ENCODE results near the gene SPO11.
"Not testable (repeated sequence)": the region's sequence is repeated elsewhere in the genome, so short reads cannot be mapped to it uniquely, and the experiment has no call there.

SPO11 gene

DNA sequence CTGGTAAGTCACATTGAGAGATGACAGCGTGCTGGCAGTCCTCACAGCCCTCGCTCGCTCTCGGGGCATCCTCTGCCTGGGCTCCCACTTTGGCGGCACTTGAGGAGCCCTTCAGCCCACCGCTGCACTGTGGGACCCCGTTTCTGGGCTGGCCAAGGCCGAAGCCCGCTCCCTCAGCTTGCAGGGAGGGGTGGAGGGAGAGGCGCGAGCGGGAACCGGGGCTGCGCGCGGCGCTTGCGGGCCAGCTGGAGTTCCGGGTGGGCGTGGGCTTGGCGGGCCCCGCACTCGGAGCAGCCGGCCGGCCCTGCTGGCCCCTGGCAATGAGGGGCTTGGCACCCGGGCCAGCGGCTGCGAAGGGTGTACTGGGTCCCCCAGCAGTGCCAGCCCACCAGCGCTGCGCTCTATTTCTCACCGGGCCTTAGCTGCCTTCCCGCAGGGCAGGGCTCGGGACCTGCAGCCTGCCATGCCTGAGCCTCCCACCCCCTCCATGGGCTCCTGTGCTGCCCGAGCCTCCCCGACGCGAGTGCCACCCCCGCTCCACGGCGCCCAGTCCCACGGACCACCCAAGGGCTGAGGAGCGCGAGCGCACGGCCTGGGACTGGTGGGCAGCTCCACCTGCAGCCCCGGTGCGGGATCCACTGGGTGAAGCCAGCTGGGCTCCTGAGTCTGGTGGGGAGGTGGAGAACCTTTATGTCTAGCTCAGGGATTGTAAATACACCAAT is 18.8 kb downstream of the SPO11 start:
- H3K27me3 ChIP-seq (ENCODE audit: control insufficient read depth in 1 of 2, insufficient read depth in 1 of 2, low read length in 2 of 2); H2BK12ac ChIP-seq (ENCODE audit: low read length in 2 of 2); H4K91ac ChIP-seq (ENCODE audit: low read length); H3K14ac ChIP-seq (ENCODE audit: low read length in 2 of 2); H3K23ac ChIP-seq (ENCODE audit: low read length in 2 of 2); H2BK120ac ChIP-seq (ENCODE audit: low read depth, low read length); H3K4ac ChIP-seq (ENCODE audit: low read depth in 1 of 2, low read length in 2 of 2); H4K8ac ChIP-seq (ENCODE audit: low read length); H3K36me3 ChIP-seq (ENCODE audit: control insufficient read depth in 1 of 2, insufficient read depth in 2 of 2, low read depth in 1 of 2, low read length in 2 of 2); DNase-seq; H3K18ac ChIP-seq (ENCODE audit: low read depth in 1 of 2, low read length in 2 of 2); H3K79me1 ChIP-seq (replicated peaks; ENCODE audit: low read length, poor library complexity, severe bottlenecking); H2AFZ ChIP-seq (ENCODE audit: low read depth, low read length); H2BK5ac ChIP-seq (ENCODE audit: low read depth, low read length, poor library complexity, severe bottlenecking); H2AK5ac ChIP-seq (ENCODE audit: low read length, severe bottlenecking); H3K4me2 ChIP-seq (ENCODE audit: low read length, poor library complexity, severe bottlenecking); H3K27ac ChIP-seq (ENCODE audit: low read length, poor library complexity, severe bottlenecking); H3K9ac ChIP-seq (ENCODE audit: low read length); H3K4me3 ChIP-seq (ENCODE audit: insufficient read depth in 1 of 2, low read depth in 1 of 2, low read length in 2 of 2); H3K9me3 ChIP-seq (ENCODE audit: control insufficient read depth, low read length); H3K4me1 ChIP-seq (ENCODE audit: control insufficient read depth, insufficient read depth, low read depth, low read length); H2BK15ac ChIP-seq (ENCODE audit: low read depth, poor library complexity, severe bottlenecking): not testable (repeated sequence)
- 90% methylated on average over 29 of the region's 47 CpGs for WGBS

DNA sequence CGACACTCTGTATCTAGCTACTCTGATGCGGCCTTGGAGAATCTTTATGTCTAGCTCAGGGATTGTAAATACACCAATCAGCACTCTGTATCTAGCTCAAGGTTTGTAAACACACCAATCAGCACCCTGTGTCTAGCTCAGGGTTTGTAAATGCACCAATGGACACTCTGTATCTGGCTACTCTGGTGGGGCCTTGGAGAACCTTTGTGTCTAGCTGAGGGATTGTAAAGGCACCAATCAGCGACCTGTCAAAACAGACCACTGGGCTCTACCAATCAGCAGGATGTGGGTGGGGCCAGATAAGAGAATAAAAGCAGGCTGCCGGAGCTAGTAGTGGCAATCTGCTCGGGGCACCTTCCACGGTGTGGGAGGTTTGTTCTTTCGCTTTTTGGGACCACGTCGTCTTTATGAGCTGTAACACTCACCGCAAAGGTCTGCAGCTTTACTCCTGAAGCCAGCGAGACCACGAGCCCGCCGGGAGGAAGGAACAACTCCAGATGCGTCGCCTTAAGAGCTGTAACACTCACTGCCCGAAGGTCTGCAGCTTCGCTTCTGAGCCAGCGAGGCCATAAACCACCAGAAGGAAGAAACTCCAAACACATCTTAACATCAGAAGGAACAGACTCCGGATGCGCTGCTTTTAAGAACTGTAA is 19.4 kb downstream of the SPO11 start:
- H3K79me1 ChIP-seq (replicated peaks; ENCODE audit: low read length, poor library complexity, severe bottlenecking); H2AK5ac ChIP-seq (ENCODE audit: low read length, severe bottlenecking); H3K27me3 ChIP-seq (ENCODE audit: control insufficient read depth in 1 of 2, insufficient read depth in 1 of 2, low read length in 2 of 2); H2BK12ac ChIP-seq (ENCODE audit: low read length in 2 of 2); H4K91ac ChIP-seq (ENCODE audit: low read length); H3K4ac ChIP-seq (ENCODE audit: low read depth in 1 of 2, low read length in 2 of 2); H2BK15ac ChIP-seq (ENCODE audit: low read depth, poor library complexity, severe bottlenecking); H4K8ac ChIP-seq (ENCODE audit: low read length); H3K36me3 ChIP-seq (ENCODE audit: control insufficient read depth in 1 of 2, insufficient read depth in 2 of 2, low read depth in 1 of 2, low read length in 2 of 2); H3K9me3 ChIP-seq (ENCODE audit: control insufficient read depth, low read length); H2BK5ac ChIP-seq (ENCODE audit: low read depth, low read length, poor library complexity, severe bottlenecking); H2BK120ac ChIP-seq (ENCODE audit: low read depth, low read length); H3K4me3 ChIP-seq (ENCODE audit: insufficient read depth in 1 of 2, low read depth in 1 of 2, low read length in 2 of 2); H3K23ac ChIP-seq (ENCODE audit: low read length in 2 of 2); H2AFZ ChIP-seq (ENCODE audit: low read depth, low read length); H3K9ac ChIP-seq (ENCODE audit: low read length); H3K27ac ChIP-seq (ENCODE audit: low read length, poor library complexity, severe bottlenecking); H3K14ac ChIP-seq (ENCODE audit: low read length in 2 of 2); H3K18ac ChIP-seq (ENCODE audit: low read depth in 1 of 2, low read length in 2 of 2); DNase-seq; H3K4me1 ChIP-seq (ENCODE audit: control insufficient read depth, insufficient read depth, low read depth, low read length); H3K4me2 ChIP-seq (ENCODE audit: low read length, poor library complexity, severe bottlenecking): not testable (repeated sequence)
- 95% methylated on average over 19 of the region's 21 CpGs for WGBS

DNA sequence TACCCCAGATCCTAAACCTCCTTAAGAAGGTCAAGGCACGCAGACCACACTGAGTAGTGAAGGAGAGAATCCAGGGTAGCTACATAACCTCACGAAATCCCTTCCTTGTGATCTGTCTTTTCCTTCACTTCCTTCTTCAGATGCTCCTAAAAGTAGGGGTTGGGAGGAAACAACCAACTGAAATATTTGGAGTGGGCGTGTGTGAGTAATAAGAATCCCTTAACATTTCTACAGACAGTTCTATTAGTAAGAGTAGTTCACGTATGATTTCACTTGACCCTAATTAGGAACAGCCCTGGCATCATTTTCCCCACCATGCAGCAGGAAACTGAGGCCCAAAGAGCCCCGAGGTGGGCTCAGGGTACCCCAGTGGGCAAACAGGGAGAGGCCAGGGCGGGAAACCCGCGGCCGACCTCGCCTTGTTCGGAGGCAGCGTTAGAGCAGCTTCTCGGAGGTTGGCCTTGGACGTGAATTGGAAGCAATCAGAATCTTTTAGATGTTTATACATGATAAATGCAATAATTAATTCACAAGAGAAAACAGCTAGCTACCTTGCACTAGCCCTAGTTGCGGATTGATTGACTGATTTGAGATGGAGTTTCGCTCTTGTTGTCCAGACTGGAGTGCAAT is 20.6 kb downstream of the SPO11 start:
- peaks cover 0 to 4% of the 10 kb centered on the region in 2 experiments for H3K36me3 ChIP-seq (ENCODE audit: control insufficient read depth in 1 of 2, insufficient read depth in 2 of 2, low read depth in 1 of 2, low read length in 2 of 2)
- H2BK5ac ChIP-seq (ENCODE audit: low read depth, low read length, poor library complexity, severe bottlenecking): no peak overlapping the region
- peaks cover 8% of the 10 kb centered on the region for H3K79me1 ChIP-seq (replicated peaks; ENCODE audit: low read length, poor library complexity, severe bottlenecking)
- no peaks in the 10 kb centered on the region for H3K9me3 ChIP-seq (ENCODE audit: control insufficient read depth, low read length)
- H3K27ac ChIP-seq (ENCODE audit: low read length, poor library complexity, severe bottlenecking): no peak overlapping the region
- no peak overlapping the region for H3K18ac ChIP-seq (ENCODE audit: low read depth in 1 of 2, low read length in 2 of 2)
- no peak overlapping the region for H3K14ac ChIP-seq (ENCODE audit: low read length in 2 of 2)
- no peak overlapping the region for H2BK15ac ChIP-seq (ENCODE audit: low read depth, poor library complexity, severe bottlenecking)
- no peak overlapping the region for H4K91ac ChIP-seq (ENCODE audit: low read length)
- no peak overlapping the region for H3K4ac ChIP-seq (ENCODE audit: low read depth in 1 of 2, low read length in 2 of 2)
- peak overlapping the region; percentile 84 for H4K8ac ChIP-seq (ENCODE audit: low read length)
- H3K4me3 ChIP-seq (ENCODE audit: insufficient read depth in 1 of 2, low read depth in 1 of 2, low read length in 2 of 2): no peak overlapping the region
- peaks cover 5% of the 10 kb centered on the region for H3K4me1 ChIP-seq (ENCODE audit: control insufficient read depth, insufficient read depth, low read depth, low read length)
- H3K23ac ChIP-seq (ENCODE audit: low read length in 2 of 2): no peak overlapping the region
- no peak for DNase-seq
- H2AFZ ChIP-seq (ENCODE audit: low read depth, low read length): no peak overlapping the region
- H3K9ac ChIP-seq (ENCODE audit: low read length): peak overlapping the region; percentile 68
- no peak overlapping the region for H2BK120ac ChIP-seq (ENCODE audit: low read depth, low read length)
- 100% methylated on average over 3 of the region's 16 CpGs for WGBS
- H3K4me2 ChIP-seq (ENCODE audit: low read length, poor library complexity, severe bottlenecking): no peak overlapping the region
- no peaks in the 10 kb centered on the region for H3K27me3 ChIP-seq (ENCODE audit: control insufficient read depth in 1 of 2, insufficient read depth in 1 of 2, low read length in 2 of 2)
- no peak overlapping the region for H2BK12ac ChIP-seq (ENCODE audit: low read length in 2 of 2)
- H2AK5ac ChIP-seq (ENCODE audit: low read length, severe bottlenecking): peak overlapping the region; percentile 26

DNA sequence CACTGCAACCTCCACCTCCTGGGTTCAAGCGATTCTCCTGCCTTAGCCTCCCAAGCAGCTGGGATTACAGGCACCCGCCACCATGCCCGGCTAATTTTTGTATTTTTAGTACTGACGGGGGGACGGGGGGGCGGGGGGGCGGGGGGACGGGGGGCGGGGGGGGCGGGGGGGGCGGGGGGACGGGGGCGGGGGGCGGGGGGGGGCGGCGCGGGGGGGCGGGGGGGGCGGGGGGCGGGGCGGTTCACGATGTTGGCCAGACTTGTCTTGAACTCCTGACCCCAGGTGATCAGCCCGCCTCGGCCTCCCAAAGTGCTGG is 21.1 kb downstream of the SPO11 start:
- H3K4me1 ChIP-seq (ENCODE audit: control insufficient read depth, insufficient read depth, low read depth, low read length); H2BK12ac ChIP-seq (ENCODE audit: low read length in 2 of 2); H3K23ac ChIP-seq (ENCODE audit: low read length in 2 of 2); H3K4ac ChIP-seq (ENCODE audit: low read depth in 1 of 2, low read length in 2 of 2); H2AK5ac ChIP-seq (ENCODE audit: low read length, severe bottlenecking); H3K36me3 ChIP-seq (ENCODE audit: control insufficient read depth in 1 of 2, insufficient read depth in 2 of 2, low read depth in 1 of 2, low read length in 2 of 2); DNase-seq; H2BK120ac ChIP-seq (ENCODE audit: low read depth, low read length); H3K9me3 ChIP-seq (ENCODE audit: control insufficient read depth, low read length); H3K27me3 ChIP-seq (ENCODE audit: control insufficient read depth in 1 of 2, insufficient read depth in 1 of 2, low read length in 2 of 2); H2AFZ ChIP-seq (ENCODE audit: low read depth, low read length); H2BK5ac ChIP-seq (ENCODE audit: low read depth, low read length, poor library complexity, severe bottlenecking); H3K14ac ChIP-seq (ENCODE audit: low read length in 2 of 2); H3K18ac ChIP-seq (ENCODE audit: low read depth in 1 of 2, low read length in 2 of 2); H2BK15ac ChIP-seq (ENCODE audit: low read depth, poor library complexity, severe bottlenecking): not testable (repeated sequence)
- H3K27ac ChIP-seq (ENCODE audit: low read length, poor library complexity, severe bottlenecking): peak overlapping the region; percentile 40
- H3K4me3 ChIP-seq (ENCODE audit: insufficient read depth in 1 of 2, low read depth in 1 of 2, low read length in 2 of 2): peak overlapping the region; percentile 85 to 100
- peak overlapping the region; percentile 100 for H3K9ac ChIP-seq (ENCODE audit: low read length)
- peak overlapping the region; percentile 84 for H4K8ac ChIP-seq (ENCODE audit: low read length)
- H3K79me1 ChIP-seq (replicated peaks; ENCODE audit: low read length, poor library complexity, severe bottlenecking): peaks cover 10% of the 10 kb centered on the region
- peak overlapping the region; percentile 52 for H4K91ac ChIP-seq (ENCODE audit: low read length)
- peak overlapping the region; percentile 50 for H3K4me2 ChIP-seq (ENCODE audit: low read length, poor library complexity, severe bottlenecking)
- WGBS: 0% methylated on average over 2 of the region's 24 CpGs
